Activated CD4-positive, CD25-positive, alpha-beta regulatory T cell (primary cell): ENCODE measurements around the gene KCNH3.

ENCODE experiments used
- DNase-seq, 4 experiments: peaks; one replicate each; lab custom pipeline; 2025; lab: John Stamatoyannopoulos, UW

The KCNH3 gene

DNA sequence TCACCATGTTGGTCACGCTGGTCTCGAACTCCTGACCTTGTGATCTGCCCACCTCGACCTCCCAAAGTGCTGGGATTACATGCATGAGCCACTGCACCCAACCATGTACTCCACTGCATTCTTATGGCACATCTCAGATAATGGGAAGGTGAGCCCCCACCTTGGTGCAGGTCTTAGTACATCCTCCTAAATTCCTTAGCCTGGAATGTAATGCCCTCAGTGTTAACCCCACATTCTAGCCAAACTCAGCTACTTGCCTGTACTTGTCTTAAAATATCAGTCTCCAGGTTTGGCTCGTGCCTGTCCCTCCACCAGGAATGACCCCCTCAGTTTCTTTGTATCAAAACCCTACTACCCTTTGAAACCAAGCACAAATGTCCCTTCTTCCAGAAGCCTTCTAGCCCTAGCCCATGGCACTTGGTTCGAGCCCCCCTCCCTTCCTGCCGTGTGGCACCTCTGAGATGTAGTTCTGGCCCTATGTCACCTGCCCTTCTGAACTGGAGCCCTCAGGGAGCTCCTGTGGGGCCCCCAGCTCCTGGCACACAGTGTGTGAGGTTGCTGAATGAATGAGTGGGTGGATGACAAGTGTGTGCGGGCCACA is 8.4 kb downstream of the KCNH3 start:
- DNase-seq: no peak

- DNase-seq: no peak
These were observed 9.6 kb downstream of the KCNH3 start for GRCh38 chr12:49548481-49548821.

GRCh38 chr12:49548822-49549648 is 10.2 kb downstream of the KCNH3 start:
- DNase-seq: no peak

- DNase-seq: no peak
These were observed 11.2 kb downstream of the KCNH3 start for GRCh38 chr12:49549735-49550692.

DNA sequence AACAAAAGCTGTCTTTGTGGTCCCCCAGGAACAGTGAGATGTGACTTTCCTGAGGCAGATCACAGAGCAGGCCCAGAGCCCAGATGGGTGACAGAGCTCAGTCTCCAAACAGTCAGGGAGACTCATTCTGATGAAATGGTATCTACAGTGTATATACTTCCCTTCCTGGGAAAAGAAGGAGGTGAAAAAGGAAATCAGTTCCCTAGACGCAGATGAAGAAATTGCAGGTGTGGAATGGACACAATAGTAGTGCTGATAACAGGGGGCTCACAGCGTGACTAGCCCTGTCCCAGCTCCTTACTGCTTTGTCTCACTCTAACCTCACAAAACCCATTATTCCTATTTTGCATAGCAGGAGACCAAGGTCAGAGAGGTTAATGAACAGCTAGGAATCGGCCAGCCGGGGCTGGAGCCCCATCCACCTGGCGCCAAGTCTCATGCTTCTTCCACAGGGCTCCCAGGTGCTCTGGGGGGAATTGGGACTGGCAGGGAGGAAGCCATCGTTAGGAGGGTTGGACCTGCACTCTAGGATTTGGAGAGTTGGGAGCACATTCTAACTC is 11.9 kb downstream of the KCNH3 start:
- no peak for DNase-seq

GRCh38 chr12:49552014-49552413 is 13.2 kb downstream of the KCNH3 start:
- no peak for DNase-seq

- DNase-seq: no peak
These were observed 13.6 kb downstream of the KCNH3 start for GRCh38 chr12:49552425-49552824.

DNA sequence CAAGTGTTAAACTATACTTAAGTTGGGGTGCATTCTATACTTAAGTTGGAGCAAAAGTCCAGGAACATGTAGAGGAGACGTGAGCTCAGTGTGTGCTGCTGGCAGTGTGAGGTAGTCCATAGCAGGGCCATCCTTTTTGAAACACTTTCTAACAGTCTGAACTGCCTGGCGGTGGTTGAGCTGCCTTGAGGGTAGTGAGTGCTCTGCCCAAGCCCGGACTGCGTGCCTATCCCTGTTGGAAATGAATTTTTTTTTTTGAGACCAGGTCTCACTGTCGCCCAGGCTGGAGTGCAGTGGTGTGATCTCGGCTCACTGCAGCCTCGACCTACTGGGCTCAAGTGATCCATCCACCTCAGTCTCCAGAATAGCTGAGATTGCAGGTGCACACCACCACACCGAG is 14.1 kb downstream of the KCNH3 start:
- DNase-seq: no peak

GRCh38 chr12:49553512-49554088 is 14.8 kb downstream of the KCNH3 start:
- no peak for DNase-seq

DNA sequence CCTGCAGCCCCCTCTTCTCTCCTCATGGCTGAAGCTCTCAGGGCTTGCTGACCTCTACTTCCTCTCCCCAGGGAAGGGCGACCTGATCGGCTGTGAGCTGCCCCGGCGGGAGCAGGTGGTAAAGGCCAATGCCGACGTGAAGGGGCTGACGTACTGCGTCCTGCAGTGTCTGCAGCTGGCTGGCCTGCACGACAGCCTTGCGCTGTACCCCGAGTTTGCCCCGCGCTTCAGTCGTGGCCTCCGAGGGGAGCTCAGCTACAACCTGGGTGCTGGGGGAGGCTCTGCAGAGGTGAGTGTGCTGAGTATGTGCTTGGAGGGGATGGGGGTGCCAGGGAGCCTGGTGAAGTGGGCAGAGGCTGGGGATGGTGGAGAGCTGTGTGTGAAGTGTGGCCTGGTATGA is 15.4 kb downstream of the KCNH3 start:
- no peak for DNase-seq

DNA sequence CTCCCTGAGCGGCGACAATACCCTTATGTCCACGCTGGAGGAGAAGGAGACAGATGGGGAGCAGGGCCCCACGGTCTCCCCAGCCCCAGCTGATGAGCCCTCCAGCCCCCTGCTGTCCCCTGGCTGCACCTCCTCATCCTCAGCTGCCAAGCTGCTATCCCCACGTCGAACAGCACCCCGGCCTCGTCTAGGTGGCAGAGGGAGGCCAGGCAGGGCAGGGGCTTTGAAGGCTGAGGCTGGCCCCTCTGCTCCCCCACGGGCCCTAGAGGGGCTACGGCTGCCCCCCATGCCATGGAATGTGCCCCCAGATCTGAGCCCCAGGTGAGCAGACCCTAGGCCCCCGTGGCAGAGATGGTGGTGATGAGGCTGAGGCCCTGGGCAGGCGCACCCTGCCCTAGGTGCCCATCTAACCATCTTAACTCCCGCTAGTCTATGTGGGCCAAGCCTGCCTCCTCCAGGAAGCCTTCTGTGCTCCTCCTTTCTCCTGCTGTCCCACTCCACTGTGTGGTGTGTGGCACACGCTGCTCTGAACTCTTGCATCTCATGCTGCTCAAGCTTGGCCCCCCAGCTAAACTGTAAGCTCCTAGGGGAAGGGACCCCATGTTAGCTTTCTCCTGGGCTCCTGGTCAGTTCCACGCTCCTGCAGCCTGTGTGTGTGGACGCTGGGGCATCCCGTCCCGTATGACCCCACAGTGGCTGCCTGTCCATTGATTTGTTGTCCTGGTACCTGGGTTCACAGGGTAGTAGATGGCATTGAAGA is 17.0 kb downstream of the KCNH3 start:
- DNase-seq: no peak

GRCh38 chr12:49556391-49557186 is 17.8 kb downstream of the KCNH3 start:
- DNase-seq: no peak

DNA sequence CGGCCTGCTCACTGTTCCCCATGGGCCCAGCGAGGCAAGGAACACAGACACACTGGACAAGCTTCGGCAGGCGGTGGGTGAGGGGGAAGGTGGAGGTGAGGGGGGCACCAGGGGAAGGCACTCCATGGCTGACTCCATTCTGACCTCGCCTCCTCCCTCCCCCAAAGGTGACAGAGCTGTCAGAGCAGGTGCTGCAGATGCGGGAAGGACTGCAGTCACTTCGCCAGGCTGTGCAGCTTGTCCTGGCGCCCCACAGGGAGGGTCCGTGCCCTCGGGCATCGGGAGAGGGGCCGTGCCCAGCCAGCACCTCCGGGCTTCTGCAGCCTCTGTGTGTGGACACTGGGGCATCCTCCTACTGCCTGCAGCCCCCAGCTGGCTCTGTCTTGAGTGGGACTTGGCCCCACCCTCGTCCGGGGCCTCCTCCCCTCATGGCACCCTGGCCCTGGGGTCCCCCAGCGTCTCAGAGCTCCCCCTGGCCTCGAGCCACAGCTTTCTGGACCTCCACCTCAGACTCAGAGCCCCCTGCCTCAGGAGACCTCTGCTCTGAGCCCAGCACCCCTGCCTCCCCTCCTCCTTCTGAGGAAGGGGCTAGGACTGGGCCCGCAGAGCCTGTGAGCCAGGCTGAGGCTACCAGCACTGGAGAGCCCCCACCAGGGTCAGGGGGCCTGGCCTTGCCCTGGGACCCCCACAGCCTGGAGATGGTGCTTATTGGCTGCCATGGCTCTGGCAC is 18.5 kb downstream of the KCNH3 start:
- DNase-seq: no peak

DNA sequence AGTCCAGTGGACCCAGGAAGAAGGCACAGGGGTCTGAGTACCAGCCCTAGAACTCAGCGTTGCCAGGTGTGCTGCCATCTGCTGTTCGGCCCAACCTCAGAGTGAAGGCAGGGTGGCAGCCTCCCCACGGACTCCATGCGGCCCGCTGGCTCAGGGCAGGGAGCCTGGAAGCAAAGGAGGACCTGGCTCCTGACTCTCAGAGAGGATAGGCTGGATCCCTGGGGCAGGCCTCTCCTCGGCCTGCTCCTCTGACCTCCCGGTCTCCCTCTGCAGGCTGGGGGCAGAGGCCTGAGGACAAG is 19.0 kb downstream of the KCNH3 start:
- DNase-seq: no peak

GRCh38 chr12:49558526-49558925 is 19.7 kb downstream of the KCNH3 start:
- DNase-seq: no peak

GRCh38 chr12:49559011-49559675 is 20.3 kb downstream of the KCNH3 start:
- DNase-seq: no peak

- no peak for DNase-seq
These were observed 21.9 kb downstream of the KCNH3 start for GRCh38 chr12:49560695-49561094.

DNA sequence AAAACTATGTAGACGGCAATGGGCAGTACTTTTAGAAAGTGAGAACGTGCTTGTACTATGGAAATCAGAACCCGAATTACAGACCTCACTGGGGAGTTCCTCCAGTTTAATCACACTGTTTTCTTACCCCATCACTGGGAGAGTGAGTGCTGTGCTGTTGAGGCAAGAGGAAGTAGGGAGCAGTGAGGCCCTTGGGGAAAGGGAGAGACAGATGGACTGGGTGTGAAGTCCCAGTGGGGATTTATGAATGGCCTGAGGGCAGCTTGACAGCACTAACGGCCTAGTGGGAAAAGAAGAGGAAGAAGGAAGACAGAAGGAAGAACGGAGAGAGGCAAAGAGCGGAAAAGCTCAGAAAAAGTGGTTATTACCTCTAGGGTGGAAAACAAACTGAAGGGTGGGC is 23.4 kb downstream of the KCNH3 start:
- DNase-seq: no peak

- DNase-seq: no peak
These were observed 24.0 kb downstream of the KCNH3 start for GRCh38 chr12:49562831-49563230.
